HEK293 (cell line): ENCODE data around the gene CPXM1.

ENCODE experiments used
- CTCF ChIA-PET: fragments of 350-600 bp; formaldehyde crosslinking; extraction: SDS; loops from one replicate; lab custom pipeline; 2021; ENCODE audit warnings: antibody characterized with exemption; lab: Yijun Ruan, JAX
- POLR2A ChIA-PET: fragments of 300-600 bp; formaldehyde crosslinking; extraction: SDS; loops from one replicate; lab custom pipeline; 2020; ENCODE audit warnings: antibody characterized with exemption, inconsistent platforms; lab: Yijun Ruan, JAX
- H3K27ac ChIP-seq: fragments of 200-500 bp; sonication (Bioruptor generic); 2 replicates; pipeline ENCODE4 v1.5.1; 2014; ENCODE audit warnings: low read depth, low read length, control low read depth, inconsistent platforms; ENCODE audit errors: extremely low read depth
- H3K36me3 ChIP-seq, 2 experiments: fragments of 200-500 bp in 1 of 2; sonication (Bioruptor generic) in 1 of 2; 1 replicate in 1 of 2; 2 replicates in 1 of 2; pipeline ENCODE4 v1.5.1; 2014 to 2017; ENCODE audit warnings: inconsistent platforms in 2 of 2, low read length in 2 of 2; ENCODE audit not compliant: control insufficient read depth in 2 of 2, insufficient read depth in 1 of 2
- H3K4me1 ChIP-seq: fragments of 200-500 bp; sonication (Bioruptor generic); 2 replicates; pipeline ENCODE4 v1.5.1; 2014; ENCODE audit warnings: mild to moderate bottlenecking, low read length, inconsistent platforms; ENCODE audit not compliant: control insufficient read depth, insufficient read depth
- H3K4me3 ChIP-seq: 2 replicates; pipeline ENCODE4 v1.5.1; 2011; ENCODE audit warnings: low read depth, mild to moderate bottlenecking, control low read depth, low read length, moderate library complexity
- H3K9me3 ChIP-seq: fragments of 200-500 bp; sonication (Bioruptor generic); 2 replicates; pipeline ENCODE4 v1.5.1; 2014; ENCODE audit warnings: low read depth, low read length, inconsistent platforms; ENCODE audit not compliant: control insufficient read depth, insufficient read depth
- GFI1B ChIP-seq: fragments of 450-650 bp; formaldehyde crosslinking; IDR thresholded peaks from 2 replicates; pipeline ENCODE4 v1.5.1; 2016; ENCODE audit warnings: missing biosample characterization, missing genetic modification characterization
- GLIS2 ChIP-seq: fragments of 450-650 bp; formaldehyde crosslinking; IDR thresholded peaks from 2 replicates; pipeline ENCODE4 v1.5.1; 2016; ENCODE audit warnings: missing biosample characterization, missing genetic modification characterization
- KLF17 ChIP-seq: fragments of 450-650 bp; formaldehyde crosslinking; IDR thresholded peaks from 2 replicates; pipeline ENCODE4 v1.5.1; 2016; ENCODE audit warnings: missing biosample characterization, missing genetic modification characterization
- KLF8 ChIP-seq: fragments of 450-650 bp; formaldehyde crosslinking; IDR thresholded peaks from 2 replicates; pipeline ENCODE4 v1.5.1; 2016; ENCODE audit warnings: missing biosample characterization, missing genetic modification characterization
- PATZ1 ChIP-seq: fragments of 450-650 bp; formaldehyde crosslinking; IDR thresholded peaks from 2 replicates; pipeline ENCODE4 v1.5.1; 2016; ENCODE audit warnings: missing biosample characterization, missing genetic modification characterization
- REST ChIP-seq: fragments of 450-650 bp; formaldehyde crosslinking; IDR thresholded peaks from 2 replicates; pipeline ENCODE4 v1.5.1; 2016; ENCODE audit warnings: missing biosample characterization, missing genetic modification characterization
- WT1 ChIP-seq: fragments of 450-650 bp; formaldehyde crosslinking; IDR thresholded peaks from 2 replicates; pipeline ENCODE4 v1.5.1; 2016; ENCODE audit warnings: missing biosample characterization, missing genetic modification characterization
- YY1 ChIP-seq: fragments of 450-650 bp; formaldehyde crosslinking; IDR thresholded peaks from 2 replicates; pipeline ENCODE4 v1.5.1; 2018; ENCODE audit warnings: missing biosample characterization, missing genetic modification characterization
- ZBTB48 ChIP-seq: fragments of 450-650 bp; formaldehyde crosslinking; IDR thresholded peaks from 2 replicates; pipeline ENCODE4 v1.5.1; 2016; ENCODE audit warnings: missing biosample characterization, missing genetic modification characterization
- ZFHX2 ChIP-seq: fragments of 450-650 bp; formaldehyde crosslinking; conservative IDR thresholded peaks from 2 replicates; pipeline ENCODE4 v1.5.1; 2016; ENCODE audit warnings: missing biosample characterization, missing genetic modification characterization
- ZNF175 ChIP-seq: fragments of 450-650 bp; formaldehyde crosslinking; IDR thresholded peaks from 2 replicates; pipeline ENCODE4 v1.5.1; 2016; ENCODE audit warnings: missing biosample characterization, missing genetic modification characterization
- ZNF221 ChIP-seq: fragments of 450-650 bp; formaldehyde crosslinking; IDR thresholded peaks from 2 replicates; pipeline ENCODE4 v1.5.1; 2017; ENCODE audit warnings: missing biosample characterization, missing genetic modification characterization, borderline replicate concordance
- ZNF292 ChIP-seq: fragments of 450-650 bp; formaldehyde crosslinking; IDR thresholded peaks from 2 replicates; pipeline ENCODE4 v1.5.1; 2016; ENCODE audit warnings: low read depth, missing biosample characterization, missing genetic modification characterization, borderline replicate concordance
- ZNF426 ChIP-seq: fragments of 450-650 bp; formaldehyde crosslinking; IDR thresholded peaks from 2 replicates; pipeline ENCODE4 v1.5.1; 2017; ENCODE audit warnings: missing biosample characterization, missing genetic modification characterization, mild to moderate bottlenecking, inconsistent platforms, moderate library complexity
- ZNF433 ChIP-seq: fragments of 450-650 bp; formaldehyde crosslinking; IDR thresholded peaks from 2 replicates; pipeline ENCODE4 v1.5.1; 2016; ENCODE audit warnings: missing biosample characterization, missing genetic modification characterization, low read depth
- ZNF521 ChIP-seq: fragments of 450-650 bp; formaldehyde crosslinking; IDR thresholded peaks from 2 replicates; pipeline ENCODE4 v1.5.1; 2017; ENCODE audit warnings: missing biosample characterization, mild to moderate bottlenecking, missing genetic modification characterization
- ZNF555 ChIP-seq: fragments of 450-650 bp; formaldehyde crosslinking; conservative IDR thresholded peaks from 2 replicates; pipeline ENCODE4 v1.5.1; 2017; ENCODE audit warnings: missing biosample characterization, mild to moderate bottlenecking, missing genetic modification characterization, inconsistent platforms
- ZNF621 ChIP-seq: fragments of 450-650 bp; formaldehyde crosslinking; IDR thresholded peaks from 2 replicates; pipeline ENCODE4 v1.5.1; 2017; ENCODE audit warnings: missing biosample characterization, missing genetic modification characterization
- ZNF677 ChIP-seq: fragments of 450-650 bp; IDR thresholded peaks from 2 replicates; pipeline ENCODE4 v1.5.0; 2018; ENCODE audit warnings: missing biosample characterization, mild to moderate bottlenecking, missing genetic modification characterization, moderate library complexity
- ZNF701 ChIP-seq: fragments of 450-650 bp; formaldehyde crosslinking; IDR thresholded peaks from 2 replicates; pipeline ENCODE4 v1.5.1; 2016; ENCODE audit warnings: missing biosample characterization, missing genetic modification characterization
- ZSCAN30 ChIP-seq: fragments of 450-650 bp; IDR thresholded peaks from 2 replicates; pipeline ENCODE4 v1.5.1; 2018; ENCODE audit warnings: missing biosample characterization, mild to moderate bottlenecking, missing genetic modification characterization, moderate library complexity
- ZSCAN4 ChIP-seq: fragments of 450-650 bp; formaldehyde crosslinking; IDR thresholded peaks from 2 replicates; pipeline ENCODE4 v1.5.1; 2017; ENCODE audit warnings: missing biosample characterization, missing genetic modification characterization

Gene CPXM1

GRCh38 chr20:2794866-2795447 lies 5.5 kb downstream of the CPXM1 start:
- TF ChIP-seq ZNF221: no peak
- TF ChIP-seq WT1: 0 out of 2 replicates have a peak, but pooled peaks have one; percentile 28
- CTCF ChIA-PET: interaction anchor here (0.6 kb wide), 1 partner anchor 20 kb away, joined by 3 read pairs; no protein-coding TSS in a partner anchor
- POLR2A ChIA-PET: interaction anchor here (1.0 kb wide), 1 partner anchor 9 kb away, joined by 4 read pairs; no protein-coding TSS in a partner anchor

GRCh38 chr20:2794202-2794748 lies 6.2 kb downstream of the CPXM1 start:
- Histone ChIP-seq H3K4me1 (0 out of 2 replicates have a peak, but pooled peaks cover 3% of the 10 kb centered on the region), H3K27ac (no peak overlapping the region), H3K9me3 (no peaks in the 10 kb centered on the region), H3K36me3 (peaks cover 0 to 17% of the 10 kb centered on the region in 2 experiments; a peak in 1 of 3 replicates), H3K4me3 (no peak overlapping the region)
- ChIA-PET POLR2A (interaction anchor here (0.5 to 1.0 kb wide), 2 partner anchors 8 to 15 kb away, joined by 3 to 4 read pairs; no protein-coding TSS in a partner anchor), CTCF (interaction anchor here (0.6 to 0.8 kb wide), 2 partner anchors 19 to 60 kb away, joined by 3 read pairs; no protein-coding TSS in a partner anchor)
- TF ChIP-seq GFI1B (tag by site-specific recombination): no peak
- no peak for TF ChIP-seq ZNF433 (tag by site-specific recombination)
- TF ChIP-seq ZSCAN30 (tag by site-specific recombination): no peak
- no peak for TF ChIP-seq ZSCAN4
- no peak for TF ChIP-seq ZNF677
- no peak for TF ChIP-seq PATZ1 (tag by site-specific recombination)
- TF ChIP-seq ZNF175 (tag by site-specific recombination): no peak
- no peak for TF ChIP-seq ZNF701 (tag by site-specific recombination)
- TF ChIP-seq ZFHX2: no peak
- no peak for TF ChIP-seq REST (tag by site-specific recombination)
- TF ChIP-seq ZNF555: no peak
- TF ChIP-seq GLIS2: no peak
- no peak for TF ChIP-seq ZNF521 (tag by site-specific recombination)
- TF ChIP-seq KLF17: no peak
- no peak for TF ChIP-seq ZNF621 (tag by site-specific recombination)
- TF ChIP-seq KLF8 (tag by site-specific recombination): no peak
- TF ChIP-seq ZNF292 (tag by site-specific recombination): no peak
- TF ChIP-seq YY1 (tag by site-specific recombination): no peak
- TF ChIP-seq ZNF426: no peak
- TF ChIP-seq ZBTB48 (tag by site-specific recombination): no peak

More at GRCh38 chr20:2794866-2795447, 5.5 kb downstream of the CPXM1 start:
- peaks cover 0 to 17% of the 10 kb centered on the region in 2 experiments; a peak in 1 of 3 replicates for H3K36me3 ChIP-seq
- no peaks in the 10 kb centered on the region for H3K9me3 ChIP-seq
- no peak overlapping the region for H3K27ac ChIP-seq
- H3K4me3 ChIP-seq: no peak overlapping the region
- 0 out of 2 replicates have a peak, but pooled peaks cover 3% of the 10 kb centered on the region for H3K4me1 ChIP-seq
